ENCODE data around the gene LPAR1.
"Not testable (repeated sequence)": the region's sequence is repeated elsewhere in the genome, so short reads cannot be mapped to it uniquely, and the experiment has no call there.

The LPAR1 gene

DNA sequence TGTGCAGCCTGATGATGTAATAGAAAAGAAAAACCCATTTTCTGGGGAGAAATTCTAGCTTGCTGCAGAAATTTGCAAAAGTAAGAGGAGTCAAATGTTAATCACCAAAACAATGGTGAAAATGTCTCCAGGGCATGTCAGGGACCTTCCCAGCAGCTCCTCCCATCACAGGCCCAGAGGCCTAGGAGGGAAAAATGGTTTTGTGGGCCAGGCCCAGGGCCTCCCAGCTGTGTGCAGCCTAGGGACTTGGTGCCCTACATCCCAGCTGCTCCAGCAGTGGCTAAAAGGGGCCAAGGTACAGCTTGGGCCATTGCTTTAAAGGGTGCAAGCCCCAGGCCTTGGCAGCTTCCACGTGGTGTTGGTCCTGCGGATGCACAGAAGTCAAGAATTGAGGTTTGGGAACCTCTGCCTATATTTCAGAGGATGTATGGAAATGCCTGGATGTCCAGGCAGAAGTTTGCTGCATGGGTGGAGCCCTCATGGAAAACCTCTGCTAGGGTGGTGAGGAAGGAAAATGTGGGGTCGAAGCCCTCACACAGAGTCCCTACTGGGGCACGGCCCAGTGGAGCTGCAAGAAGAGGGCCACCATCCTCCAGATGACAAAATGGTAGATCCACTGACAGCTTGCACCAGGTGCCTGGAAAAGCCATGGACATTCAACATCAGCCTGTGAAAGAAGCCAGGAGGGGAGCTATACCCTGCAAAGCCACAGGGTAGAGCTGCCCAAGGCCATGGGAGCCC lies 176.7 kb downstream of the LPAR1 start:
- DNase-seq = not testable (repeated sequence)

DNA sequence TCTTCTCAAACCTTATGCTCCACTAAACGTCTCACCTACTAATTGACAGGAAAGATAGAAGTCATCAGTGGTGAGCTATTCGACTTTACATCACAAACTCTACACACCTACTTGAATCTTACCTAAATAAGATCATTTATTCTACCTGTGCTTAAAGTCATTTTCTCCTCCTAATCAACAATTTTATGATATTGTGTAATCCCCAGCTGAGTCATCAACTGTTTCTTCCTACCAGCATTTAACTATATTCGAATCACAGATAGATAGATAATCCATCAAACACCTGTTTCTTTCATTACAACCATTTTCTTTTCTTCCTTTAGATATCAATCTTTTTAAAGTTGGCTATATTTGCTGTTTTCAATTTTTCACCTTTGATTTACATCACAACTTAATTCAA lies 181.5 kb downstream of the LPAR1 start:
- DNase-seq = no peak

DNA sequence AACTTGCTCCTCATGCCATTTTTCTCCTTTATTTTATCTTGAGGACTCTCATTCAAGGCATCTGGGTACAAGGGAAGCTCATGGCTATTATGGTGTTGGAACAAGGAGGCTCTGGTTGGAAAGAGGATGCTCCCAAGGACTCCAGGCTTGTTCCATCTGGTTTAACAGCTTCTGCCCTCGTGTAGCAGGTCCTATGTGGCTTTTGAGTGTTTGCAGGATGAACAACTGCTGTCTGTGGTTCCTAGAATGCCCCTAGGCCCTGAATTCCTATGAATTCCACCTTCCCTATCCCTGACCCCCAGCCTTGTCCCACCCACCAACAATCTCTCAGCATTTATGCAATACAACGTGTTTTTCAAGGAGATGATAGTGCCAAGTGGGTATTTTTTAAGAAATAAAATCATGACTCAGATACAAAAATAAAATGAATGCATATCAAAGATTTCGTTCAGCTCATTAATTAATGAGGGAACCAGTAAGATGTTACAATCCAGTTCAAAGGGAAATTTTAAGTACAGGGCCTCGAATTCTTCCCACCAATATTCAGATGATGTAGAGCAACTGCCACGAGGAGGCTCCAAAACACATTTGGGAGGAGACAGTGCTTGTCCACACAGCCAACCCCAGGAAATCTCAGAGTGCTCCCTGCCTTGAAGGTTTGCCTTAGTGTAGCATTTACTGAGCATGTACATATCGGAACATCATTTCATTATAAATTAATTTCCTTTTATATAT lies 187.7 kb downstream of the LPAR1 start:
- DNase-seq = no peak

GRCh38 chr9:110847671-110848070 lies 190.6 kb downstream of the LPAR1 start:
- DNase-seq = no peak

GRCh38 chr9:110846215-110846614 lies 192.1 kb downstream of the LPAR1 start:
- no peak for DNase-seq

DNA sequence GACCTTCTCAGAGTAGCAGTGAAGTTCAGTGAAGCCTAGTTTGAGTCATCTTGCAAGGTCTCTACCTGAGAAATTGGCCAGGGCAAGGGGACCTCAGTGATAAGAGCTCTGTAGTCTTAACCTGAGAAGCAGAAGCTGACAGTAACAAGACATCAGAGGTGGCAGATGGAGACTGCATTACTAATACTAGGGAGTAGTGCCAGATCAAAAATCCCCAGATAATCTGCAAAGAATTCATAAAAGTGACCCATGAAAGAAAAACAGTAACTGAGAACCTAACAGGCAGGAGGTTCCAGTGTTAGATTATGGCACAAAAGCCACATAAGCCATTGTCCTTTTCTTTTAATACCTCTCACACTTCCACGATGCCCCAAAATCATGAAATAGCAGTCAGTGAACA lies 194.1 kb downstream of the LPAR1 start:
- DNase-seq = no peak

DNA sequence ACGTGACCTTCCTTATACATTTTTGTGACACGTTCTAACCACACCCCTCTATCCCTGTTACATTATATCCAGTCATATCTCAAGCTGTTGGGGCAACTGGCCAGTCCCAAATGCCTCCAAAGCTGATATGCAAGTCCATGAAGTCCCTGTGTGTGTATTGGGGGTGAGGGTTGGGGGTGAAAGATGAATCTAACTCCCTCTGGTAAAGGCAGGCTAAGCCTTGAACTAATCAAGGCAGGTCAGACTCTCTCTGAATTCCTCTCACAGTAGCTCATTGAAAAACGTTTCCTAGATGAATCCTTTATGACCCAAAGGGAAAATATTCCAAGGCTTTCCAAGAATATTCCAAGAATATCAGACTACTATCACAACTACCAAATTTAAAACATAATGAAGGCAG lies 195.3 kb downstream of the LPAR1 start:
- DNase-seq = no peak

- no peak for DNase-seq
These were observed 196.1 kb downstream of the LPAR1 start for GRCh38 chr9:110842169-110842568.

DNA sequence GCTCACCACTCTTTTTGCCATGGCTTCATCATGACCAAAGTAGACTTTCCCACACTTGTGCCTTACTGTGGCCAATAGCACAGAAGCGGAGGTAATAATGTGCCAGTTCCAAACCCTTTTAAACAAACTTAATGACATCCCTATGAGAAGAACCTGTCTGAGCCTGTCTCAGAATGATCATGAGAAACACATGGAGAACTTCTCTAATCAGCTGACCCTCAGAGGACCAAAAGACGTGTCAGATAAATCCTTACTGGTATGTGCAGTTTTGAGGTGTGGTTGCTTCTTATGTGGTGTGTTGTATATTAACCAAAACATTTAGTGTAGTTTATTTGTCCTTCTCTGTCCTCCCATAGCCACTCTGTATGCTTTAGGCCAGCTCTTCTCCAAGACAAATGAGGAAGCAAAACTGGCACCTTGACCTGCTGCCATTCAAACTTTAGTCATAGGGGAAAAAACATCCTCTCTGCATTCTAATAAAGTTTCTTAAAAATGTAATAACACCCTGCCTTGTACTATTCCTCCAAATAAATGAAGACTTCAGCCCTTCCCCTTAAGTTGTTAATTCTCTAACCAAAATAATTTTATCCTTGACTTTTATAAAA lies 200.8 kb downstream of the LPAR1 start:
- no peak for DNase-seq

DNA sequence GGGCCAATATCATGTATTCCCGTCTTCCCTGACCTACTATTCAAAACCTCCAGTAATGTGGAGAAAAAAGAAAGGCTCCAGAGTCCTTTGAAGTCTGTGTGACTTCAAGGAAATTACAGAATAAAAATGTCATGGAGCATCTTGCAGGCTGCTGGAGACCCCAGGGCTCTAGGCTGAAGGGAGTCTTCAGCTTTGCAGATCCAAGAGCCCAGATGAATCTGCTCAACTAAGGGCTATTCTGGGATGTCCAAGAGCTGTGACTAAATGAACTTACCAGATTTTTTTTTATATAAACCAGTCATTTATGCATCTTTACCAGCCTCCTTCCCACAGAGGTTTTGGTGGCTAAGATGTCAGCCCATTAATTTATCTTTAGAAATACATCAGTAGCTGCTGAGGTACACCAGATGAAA lies 202.4 kb downstream of the LPAR1 start:
- no peak for DNase-seq

DNA sequence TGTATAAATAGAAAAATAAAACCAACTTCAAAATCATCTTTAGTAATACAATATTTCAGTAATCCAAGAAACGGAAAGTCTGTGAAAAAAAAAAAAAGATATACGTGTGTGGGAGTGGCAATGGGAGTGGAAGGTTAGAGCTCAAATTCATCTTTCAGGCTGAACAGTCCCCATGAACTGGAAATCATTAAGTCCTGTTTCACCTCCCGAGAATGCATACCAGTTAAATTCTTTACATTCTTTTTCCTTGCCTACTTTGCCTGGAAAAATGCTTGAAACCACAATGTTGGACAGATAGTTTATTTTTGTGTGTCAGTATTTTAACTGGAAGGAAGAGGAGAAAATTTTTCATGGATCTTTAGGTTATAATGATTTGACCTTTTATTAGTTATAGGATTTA lies 202.9 kb downstream of the LPAR1 start:
- DNase-seq = no peak

- no peak for DNase-seq
These were observed 205.3 kb downstream of the LPAR1 start for GRCh38 chr9:110832926-110833325.

DNA sequence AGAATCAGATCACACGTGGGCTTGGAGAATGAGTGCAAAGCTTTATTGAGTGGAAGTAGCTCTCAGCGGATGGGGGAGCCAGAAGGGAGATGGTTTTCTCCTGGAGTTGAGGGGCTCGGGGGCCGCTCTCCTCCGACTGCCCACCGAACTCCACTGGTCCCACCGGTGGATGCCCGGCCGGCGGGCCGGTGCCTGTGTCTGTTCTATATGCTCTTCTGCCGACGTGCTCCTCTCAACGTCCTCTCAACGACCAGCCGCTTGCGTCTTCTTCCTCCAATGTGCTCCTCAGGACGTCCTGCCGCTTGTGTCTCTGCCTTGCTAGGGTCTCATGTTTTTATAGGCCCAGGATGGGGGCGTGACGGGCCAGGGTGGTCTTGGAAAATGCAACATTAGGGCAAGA lies 207.8 kb downstream of the LPAR1 start:
- no peak for DNase-seq

- no peak for DNase-seq
These were observed 210.0 kb downstream of the LPAR1 start for GRCh38 chr9:110828264-110828663.

DNA sequence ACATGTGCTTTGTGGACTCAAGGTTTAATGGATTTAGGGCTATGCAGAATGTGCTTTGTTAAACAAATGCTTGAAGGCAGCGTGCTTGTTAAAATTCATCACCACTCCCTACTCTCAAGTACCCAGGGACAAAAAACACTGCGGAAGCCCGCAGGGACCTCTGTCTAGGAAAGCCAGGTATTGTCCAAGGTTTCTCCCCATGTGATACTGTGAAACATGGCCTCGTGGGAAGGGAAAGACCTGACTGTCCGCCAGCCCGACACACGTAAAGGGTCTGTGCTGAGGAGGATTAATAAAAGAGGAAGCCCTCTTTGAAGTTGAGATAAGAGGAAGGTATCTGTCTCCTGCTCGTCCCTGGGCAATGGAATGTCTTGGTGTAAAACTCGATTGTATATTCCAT lies 211.9 kb downstream of the LPAR1 start:
- not testable (repeated sequence) for DNase-seq

DNA sequence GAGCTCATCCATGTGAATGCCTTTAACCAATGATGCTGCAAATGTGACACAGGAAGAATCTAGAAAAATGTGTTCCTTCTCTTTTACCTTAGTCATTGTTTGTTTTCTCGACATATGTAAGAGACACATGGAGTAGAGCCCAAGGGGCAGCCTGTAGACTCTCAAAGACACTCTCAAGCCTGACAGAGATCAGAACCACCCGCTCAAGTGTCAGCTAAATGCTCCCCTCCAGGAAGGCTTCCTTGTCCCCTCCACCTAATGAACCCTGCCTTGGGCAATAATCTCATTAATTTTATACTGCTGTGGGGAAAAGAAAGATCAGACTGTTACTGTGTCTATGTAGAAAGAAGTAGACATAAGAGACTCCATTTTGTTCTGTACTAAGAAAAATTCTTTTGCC lies 212.3 kb downstream of the LPAR1 start:
- DNase-seq = no peak

GRCh38 chr9:110825129-110825528 lies 213.1 kb downstream of the LPAR1 start:
- not testable (repeated sequence) for DNase-seq

All from NCI-H2171 treated with DMSO at 0.1 percent for 48 hours (cell line).